LNCaP clone FGC (cell line): ENCODE data around the gene NUDCD3.

Experiments
- DNase-seq: peaks from one replicate; pipeline ENCODE4 v3.0.0-alpha.2; 2011; ENCODE audit warnings: low read depth
- H3K4me3 ChIP-seq: 2 replicates; pipeline ENCODE4 v1.5.1; 2011; ENCODE audit warnings: mild to moderate bottlenecking, low read depth, low read length, control low read depth
- TF ChIP-seq, protein P1 (sequence below): IDR thresholded peaks from 2 replicates; pipeline ENCODE4 v1.5.1; 2012; ENCODE audit warnings: mild to moderate bottlenecking; ENCODE audit not compliant: control insufficient read depth, insufficient read depth; ENCODE audit errors: extremely low read depth

Gene NUDCD3

DNA sequence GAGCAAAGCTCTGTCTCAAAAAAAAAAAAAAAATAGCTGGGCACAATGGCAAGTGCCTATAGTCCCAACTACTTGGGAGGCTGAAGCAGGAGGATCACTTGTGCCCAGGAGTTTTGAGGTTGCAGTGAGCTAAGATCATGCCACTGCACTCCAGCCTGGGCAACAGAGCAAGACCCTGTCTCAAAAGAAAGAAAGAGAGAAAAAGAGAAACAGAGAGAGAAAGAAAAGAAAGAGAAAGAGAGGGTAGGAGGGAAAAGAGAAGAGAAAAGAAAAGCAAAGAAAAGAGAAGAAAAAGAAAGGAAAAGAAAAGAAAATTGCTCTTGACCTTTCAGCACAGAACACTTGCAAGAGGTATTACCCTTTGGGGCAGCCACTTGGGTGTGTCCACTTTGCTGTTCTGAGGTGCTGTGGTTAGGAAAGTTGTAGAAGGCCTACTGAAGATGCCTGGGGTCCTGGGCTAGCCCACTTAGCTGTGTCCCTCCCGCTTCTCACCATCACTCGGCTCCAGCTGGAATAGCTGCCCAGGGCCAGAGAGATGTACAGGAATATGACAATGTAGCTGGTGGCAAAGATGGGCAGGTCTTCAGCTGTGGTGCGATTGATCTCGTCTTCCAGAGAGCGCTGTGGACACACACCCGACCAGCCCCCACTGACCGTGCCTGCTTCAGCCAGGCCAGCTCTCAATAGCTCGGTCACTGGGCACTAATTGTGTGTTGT is 45.0 kb upstream of the NUDCD3 start:
- DNase-seq: no peak
- TF ChIP-seq, protein P1, sequence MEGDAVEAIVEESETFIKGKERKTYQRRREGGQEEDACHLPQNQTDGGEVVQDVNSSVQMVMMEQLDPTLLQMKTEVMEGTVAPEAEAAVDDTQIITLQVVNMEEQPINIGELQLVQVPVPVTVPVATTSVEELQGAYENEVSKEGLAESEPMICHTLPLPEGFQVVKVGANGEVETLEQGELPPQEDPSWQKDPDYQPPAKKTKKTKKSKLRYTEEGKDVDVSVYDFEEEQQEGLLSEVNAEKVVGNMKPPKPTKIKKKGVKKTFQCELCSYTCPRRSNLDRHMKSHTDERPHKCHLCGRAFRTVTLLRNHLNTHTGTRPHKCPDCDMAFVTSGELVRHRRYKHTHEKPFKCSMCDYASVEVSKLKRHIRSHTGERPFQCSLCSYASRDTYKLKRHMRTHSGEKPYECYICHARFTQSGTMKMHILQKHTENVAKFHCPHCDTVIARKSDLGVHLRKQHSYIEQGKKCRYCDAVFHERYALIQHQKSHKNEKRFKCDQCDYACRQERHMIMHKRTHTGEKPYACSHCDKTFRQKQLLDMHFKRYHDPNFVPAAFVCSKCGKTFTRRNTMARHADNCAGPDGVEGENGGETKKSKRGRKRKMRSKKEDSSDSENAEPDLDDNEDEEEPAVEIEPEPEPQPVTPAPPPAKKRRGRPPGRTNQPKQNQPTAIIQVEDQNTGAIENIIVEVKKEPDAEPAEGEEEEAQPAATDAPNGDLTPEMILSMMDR: no peak

DNA sequence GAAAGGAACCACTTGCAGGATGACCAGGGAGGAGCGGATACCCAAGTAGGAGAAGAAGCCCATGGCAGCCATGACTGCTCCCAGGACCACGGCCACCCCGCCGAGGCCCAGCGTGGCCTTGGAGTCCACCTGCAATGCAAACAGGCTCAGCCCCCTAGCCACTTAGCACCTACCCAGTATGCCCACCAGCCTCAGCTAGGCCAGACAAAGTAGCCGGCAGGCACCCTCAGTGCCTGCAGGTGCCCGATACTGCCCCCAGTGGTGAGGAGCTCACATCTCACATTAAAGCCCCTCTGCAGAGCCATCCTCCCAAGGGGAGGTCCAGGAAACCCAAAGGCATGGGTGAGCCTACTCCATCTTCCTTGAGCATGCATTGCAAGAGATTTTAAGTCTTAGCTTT is 44.0 kb upstream of the NUDCD3 start:
- H3K4me3 ChIP-seq: no peak overlapping the region
- TF ChIP-seq, protein P1: peak; percentile 35
- DNase-seq: no peak

More for the DNA sequence above, 45.0 kb upstream of the NUDCD3 start:
- H3K4me3 ChIP-seq: no peak overlapping the region

DNA sequence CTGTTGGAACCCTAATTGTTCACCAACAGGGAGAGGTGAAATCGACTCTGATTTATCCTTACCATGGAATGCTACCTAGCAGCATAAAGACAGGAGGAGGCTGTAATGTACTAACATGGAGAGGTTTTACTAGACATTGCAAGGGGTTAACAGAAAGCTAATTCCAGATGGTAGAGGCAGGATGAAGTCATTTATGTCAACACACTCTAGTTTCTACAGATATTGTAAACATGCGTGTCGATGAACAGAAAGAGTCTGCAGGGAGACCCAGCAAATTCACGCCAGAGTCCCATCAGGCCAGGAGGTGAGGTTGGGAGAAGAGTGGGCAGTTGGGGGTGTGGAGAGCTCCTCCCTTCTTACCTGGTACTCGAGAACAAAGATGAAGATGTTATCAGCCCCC is 43.6 kb upstream of the NUDCD3 start:
- H3K4me3 ChIP-seq: no peak overlapping the region

DNA sequence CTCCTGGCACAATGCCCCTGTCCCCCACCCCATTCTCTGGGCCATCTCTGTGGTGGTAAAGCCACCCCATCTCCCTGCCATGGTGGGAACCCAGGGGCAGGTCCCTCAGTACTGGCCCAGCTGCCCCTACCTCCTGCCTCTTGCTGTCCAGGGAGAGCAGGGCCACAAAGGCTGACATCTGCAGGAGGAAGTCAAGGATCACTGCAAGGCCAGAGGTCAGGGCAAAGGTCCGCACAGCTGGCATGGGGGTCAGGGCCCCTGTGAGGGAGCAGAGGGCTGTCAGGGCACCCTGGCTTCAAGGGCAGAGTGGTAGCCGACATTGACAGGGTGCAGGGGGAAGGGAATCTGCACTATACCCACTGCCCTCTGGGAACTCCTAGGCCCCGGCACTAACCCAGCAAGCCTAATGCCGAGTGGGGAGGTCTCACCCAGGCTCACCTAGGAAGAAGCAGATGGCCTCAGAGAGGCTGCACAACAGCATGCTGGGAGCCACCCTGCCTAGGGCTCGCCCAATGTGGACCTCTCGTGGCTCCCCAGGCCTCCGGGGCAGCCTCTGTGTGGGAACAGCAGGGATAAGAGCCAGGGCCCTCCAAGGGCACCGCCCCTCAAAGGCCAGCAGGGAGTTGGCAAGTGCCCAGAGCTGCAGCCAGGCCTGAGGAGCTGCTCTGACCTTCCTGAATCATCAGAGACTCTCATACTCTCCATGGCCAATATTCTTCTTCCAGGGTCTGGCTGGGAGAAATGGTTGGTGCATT is 43.0 kb upstream of the NUDCD3 start:
- no peak overlapping the region for H3K4me3 ChIP-seq
- TF ChIP-seq, protein P1: no peak
- DNase-seq: no peak

More for the DNA sequence above, 43.6 kb upstream of the NUDCD3 start:
- TF ChIP-seq, protein P1: no peak
- no peak for DNase-seq

DNA sequence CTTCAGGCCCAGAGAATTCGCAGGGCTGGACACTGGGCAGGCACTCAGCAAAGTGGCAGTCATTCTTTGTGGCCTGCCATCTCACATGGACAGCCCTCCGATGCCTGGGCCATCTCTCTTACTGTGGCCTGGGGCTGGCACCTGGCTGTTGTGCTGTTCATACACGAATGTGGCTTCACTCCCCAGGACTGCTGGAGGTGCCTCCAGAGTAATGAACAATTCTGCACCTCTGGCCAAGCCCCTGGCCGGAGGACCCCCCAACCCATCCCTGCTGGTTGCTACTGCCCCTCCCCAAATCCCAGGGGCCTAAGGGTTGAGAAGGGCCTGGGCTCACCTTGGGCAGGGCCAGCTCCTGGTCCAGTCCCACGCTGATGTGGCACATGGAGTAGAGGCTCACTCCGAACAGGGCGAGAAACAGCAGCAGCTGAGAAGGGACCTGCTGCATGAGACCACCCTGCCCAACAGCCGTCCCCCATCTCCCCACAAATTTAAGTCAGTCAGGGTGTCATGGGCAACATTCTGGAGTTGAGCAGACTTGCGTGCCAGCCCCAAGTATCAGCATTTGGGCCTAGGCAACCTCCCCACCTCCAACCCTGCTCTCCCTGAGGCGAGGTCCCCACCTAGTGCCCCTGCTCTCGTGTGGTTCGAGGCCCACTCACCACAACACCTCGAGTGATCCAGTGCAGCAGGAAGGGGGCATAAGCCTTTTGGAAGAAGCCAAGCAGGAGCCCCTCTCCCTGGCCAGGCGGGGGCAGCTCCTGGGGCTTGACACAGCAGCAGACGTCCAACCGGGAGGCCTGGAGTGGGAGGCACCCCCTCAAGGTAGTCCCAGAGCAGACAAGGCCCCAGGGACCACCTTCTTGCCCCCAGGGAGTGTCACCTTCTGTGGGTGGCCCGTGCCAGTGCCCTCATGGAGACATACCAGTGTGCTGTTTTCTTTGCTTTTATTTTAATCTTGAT is 41.2 kb upstream of the NUDCD3 start:
- DNase-seq: no peak
- TF ChIP-seq, protein P1: no peak
- no peak overlapping the region for H3K4me3 ChIP-seq

DNA sequence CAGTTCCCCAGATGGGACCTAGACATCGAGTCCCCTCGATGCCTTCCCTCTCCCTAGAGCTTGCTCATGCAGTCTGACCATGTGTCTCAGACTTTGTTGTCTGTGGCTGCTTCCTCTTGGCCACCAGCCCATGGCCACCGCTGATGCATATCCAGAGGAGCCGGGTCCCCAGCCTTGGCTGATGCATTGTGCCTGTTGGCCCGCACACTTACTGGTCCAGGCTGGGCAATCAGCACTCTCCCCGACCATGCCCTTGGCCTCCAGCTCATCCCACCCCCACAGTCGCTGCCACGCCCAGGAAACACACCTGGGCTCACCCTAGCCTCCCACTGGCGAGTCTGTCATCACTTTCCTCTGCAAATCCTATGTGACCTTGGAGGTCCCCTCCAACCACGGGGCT is 40.5 kb upstream of the NUDCD3 start:
- DNase-seq: no peak

More for the DNA sequence above, 40.5 kb upstream of the NUDCD3 start:
- TF ChIP-seq, protein P1: no peak
- no peak overlapping the region for H3K4me3 ChIP-seq
